Measurements from ENCODE around the gene RIOK1.

Gene RIOK1

DNA sequence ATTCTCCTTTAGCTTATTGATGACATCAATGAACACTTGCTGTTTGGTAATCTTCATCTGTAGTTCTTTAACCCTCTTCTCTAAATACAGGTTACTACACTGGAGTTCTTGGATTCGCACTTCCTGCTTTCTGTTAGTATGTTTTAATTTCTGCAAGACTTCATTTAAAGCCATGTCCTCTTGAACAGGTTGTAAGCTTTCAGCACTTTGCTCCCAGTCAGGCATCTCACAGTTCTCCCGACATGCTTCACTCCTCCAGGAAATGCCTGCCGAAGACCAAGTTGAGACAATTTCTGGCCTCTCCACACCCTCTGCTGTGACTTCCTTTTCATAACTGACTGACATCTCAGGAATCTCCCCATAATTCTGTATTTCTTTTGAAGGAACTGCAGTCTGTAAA, 15.9 kb upstream of the RIOK1 start:
- TF ChIP-seq CTCF (conservative IDR thresholded peaks at IDR 0.05): no peak

GRCh38 chr6:7377961-7378360, 11.6 kb upstream of the RIOK1 start:
- TF ChIP-seq CTCF (conservative IDR thresholded peaks at IDR 0.05): no peak
- no peak overlapping the region for H3K27ac ChIP-seq

More for the DNA sequence above, 15.9 kb upstream of the RIOK1 start:
- no peak overlapping the region for H3K27ac ChIP-seq

DNA sequence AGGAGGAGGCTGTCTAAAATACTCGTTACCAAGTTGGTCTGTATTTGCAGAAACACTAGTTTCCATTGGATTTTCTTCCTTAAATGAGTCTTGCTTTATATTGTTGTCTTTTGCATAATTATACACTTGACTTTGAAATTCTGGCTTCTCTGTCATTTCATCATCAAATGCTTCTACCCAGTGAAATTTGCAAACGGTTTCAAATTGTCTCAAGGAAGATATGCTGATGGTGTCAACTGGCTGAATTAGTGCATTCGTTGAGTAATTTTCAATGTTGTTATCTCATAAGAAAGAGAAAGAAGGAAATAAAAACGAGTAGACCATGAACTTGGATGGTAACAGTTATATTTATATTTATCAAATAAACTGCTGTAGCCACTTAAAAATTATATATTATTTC, 10.9 kb upstream of the RIOK1 start:
- no peak overlapping the region for H3K27ac ChIP-seq
- TF ChIP-seq CTCF (conservative IDR thresholded peaks at IDR 0.05): no peak

DNA sequence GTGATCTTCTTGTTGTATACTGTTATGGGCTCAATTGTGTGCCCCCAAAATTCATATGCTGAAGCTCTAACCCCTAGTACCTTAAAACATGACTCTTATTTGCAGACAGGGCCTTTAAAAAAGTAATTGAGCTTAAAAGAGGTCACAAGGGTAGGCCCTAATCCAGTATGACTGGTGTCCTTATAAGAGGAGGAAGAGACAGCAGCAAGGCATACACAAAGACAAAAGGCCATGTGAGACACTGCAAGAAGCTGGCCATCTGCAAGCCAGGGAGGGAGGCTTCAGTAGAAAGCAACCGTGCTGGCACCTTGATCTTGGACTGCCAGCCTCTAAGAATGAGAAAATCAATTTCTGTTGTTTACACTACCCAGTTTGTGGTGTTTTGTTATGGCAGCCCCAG, 8.5 kb upstream of the RIOK1 start:
- TF ChIP-seq CTCF (conservative IDR thresholded peaks at IDR 0.05): no peak

DNA sequence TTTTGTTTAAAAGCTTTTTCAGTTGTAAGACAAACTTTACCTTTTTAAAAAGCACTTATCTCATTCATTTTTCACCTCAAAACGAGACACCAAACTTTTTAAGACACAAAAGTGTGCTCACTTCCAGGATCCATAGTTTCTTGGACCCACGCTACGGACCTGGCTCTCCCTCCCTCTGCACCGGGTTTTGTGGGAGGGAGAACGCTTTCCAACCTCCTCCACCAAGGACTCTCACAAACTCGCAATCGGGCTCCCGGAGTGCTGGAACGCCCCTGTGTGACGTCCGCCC, 502 bp upstream of the RIOK1 start:
- peak overlapping the region; percentile 68 for H3K27ac ChIP-seq
- no peak for TF ChIP-seq CTCF (conservative IDR thresholded peaks at IDR 0.05)

More for the DNA sequence above, 8.5 kb upstream of the RIOK1 start:
- no peak overlapping the region for H3K27ac ChIP-seq

- TF ChIP-seq CTCF (conservative IDR thresholded peaks at IDR 0.05): no peak
- H3K27ac ChIP-seq: peak overlapping the region; percentile 68
Measured at GRCh38 chr6:7390226-7390878, 744 bp downstream of the RIOK1 start.

GRCh38 chr6:7391151-7391550, 1.5 kb downstream of the RIOK1 start:
- TF ChIP-seq CTCF (conservative IDR thresholded peaks at IDR 0.05): no peak
- no peak overlapping the region for H3K27ac ChIP-seq

Data from VCaP (cell line).